HEK293 (cell line): ENCODE data around the gene CERKL.

Source experiments
- CTCF ChIA-PET: fragments of 350-600 bp; formaldehyde crosslinking; extraction: SDS; loops from one replicate; lab custom pipeline; 2021; ENCODE audit warnings: antibody characterized with exemption; lab: Yijun Ruan, JAX
- POLR2A ChIA-PET: fragments of 300-600 bp; formaldehyde crosslinking; extraction: SDS; loops from one replicate; lab custom pipeline; 2020; ENCODE audit warnings: antibody characterized with exemption, inconsistent platforms; lab: Yijun Ruan, JAX
- H3K27ac ChIP-seq: fragments of 200-500 bp; sonication (Bioruptor generic); 2 replicates; pipeline ENCODE4 v1.5.1; 2014; ENCODE audit warnings: low read depth, low read length, control low read depth, inconsistent platforms; ENCODE audit errors: extremely low read depth
- H3K36me3 ChIP-seq, 2 experiments: fragments of 200-500 bp in 1 of 2; sonication (Bioruptor generic) in 1 of 2; 1 replicate in 1 of 2; 2 replicates in 1 of 2; pipeline ENCODE4 v1.5.1; 2014 to 2017; ENCODE audit warnings: inconsistent platforms in 2 of 2, low read length in 2 of 2; ENCODE audit not compliant: control insufficient read depth in 2 of 2, insufficient read depth in 1 of 2
- H3K4me1 ChIP-seq: fragments of 200-500 bp; sonication (Bioruptor generic); 2 replicates; pipeline ENCODE4 v1.5.1; 2014; ENCODE audit warnings: mild to moderate bottlenecking, low read length, inconsistent platforms; ENCODE audit not compliant: control insufficient read depth, insufficient read depth
- H3K4me3 ChIP-seq: 2 replicates; pipeline ENCODE4 v1.5.1; 2011; ENCODE audit warnings: low read depth, mild to moderate bottlenecking, control low read depth, low read length, moderate library complexity
- H3K9me3 ChIP-seq: fragments of 200-500 bp; sonication (Bioruptor generic); 2 replicates; pipeline ENCODE4 v1.5.1; 2014; ENCODE audit warnings: low read depth, low read length, inconsistent platforms; ENCODE audit not compliant: control insufficient read depth, insufficient read depth
- BCL11A ChIP-seq: fragments of 450-650 bp; formaldehyde crosslinking; IDR thresholded peaks from 2 replicates; pipeline ENCODE4 v1.5.1; 2016; ENCODE audit warnings: low read depth, missing biosample characterization, missing genetic modification characterization
- KLF16 ChIP-seq: fragments of 450-650 bp; formaldehyde crosslinking; IDR thresholded peaks from 2 replicates; pipeline ENCODE4 v1.5.1; 2017; ENCODE audit warnings: missing biosample characterization, missing genetic modification characterization
- PBX3 ChIP-seq: sonication (generic); formaldehyde crosslinking; IDR thresholded peaks from 2 replicates; pipeline ENCODE4 v1.8.1; 2022; ENCODE audit warnings: mild to moderate bottlenecking, moderate library complexity, missing genetic modification reagents
- SCRT1 ChIP-seq: fragments of 450-650 bp; formaldehyde crosslinking; IDR thresholded peaks from 2 replicates; pipeline ENCODE4 v1.5.1; 2016; ENCODE audit warnings: missing biosample characterization, missing genetic modification characterization, borderline replicate concordance
- ZBTB11 ChIP-seq: fragments of 450-650 bp; formaldehyde crosslinking; conservative IDR thresholded peaks from 2 replicates; pipeline ENCODE4 v1.5.1; 2016; ENCODE audit warnings: low read depth, missing biosample characterization, missing genetic modification characterization
- ZBTB26 ChIP-seq: fragments of 450-650 bp; formaldehyde crosslinking; optimal IDR thresholded peaks from 2 replicates; pipeline ENCODE3; 2016; ENCODE audit warnings: missing biosample characterization, mild to moderate bottlenecking, missing genetic modification characterization
- ZBTB44 ChIP-seq: fragments of 450-650 bp; IDR thresholded peaks from 2 replicates; pipeline ENCODE4 v1.5.1; 2018; ENCODE audit warnings: missing biosample characterization, mild to moderate bottlenecking, missing genetic modification characterization
- ZBTB6 ChIP-seq: fragments of 450-650 bp; formaldehyde crosslinking; IDR thresholded peaks from 2 replicates; pipeline ENCODE4 v1.5.1; 2017; ENCODE audit warnings: missing biosample characterization, missing genetic modification characterization
- ZFP37 ChIP-seq: fragments of 450-650 bp; formaldehyde crosslinking; IDR thresholded peaks from 2 replicates; pipeline ENCODE4 v1.5.1; 2016; ENCODE audit warnings: missing biosample characterization, missing genetic modification characterization
- ZNF175 ChIP-seq: fragments of 450-650 bp; formaldehyde crosslinking; IDR thresholded peaks from 2 replicates; pipeline ENCODE4 v1.5.1; 2016; ENCODE audit warnings: missing biosample characterization, missing genetic modification characterization
- ZNF18 ChIP-seq: fragments of 450-650 bp; formaldehyde crosslinking; IDR thresholded peaks from 2 replicates; pipeline ENCODE4 v1.5.1; 2016; ENCODE audit warnings: missing biosample characterization, missing genetic modification characterization
- ZNF274 ChIP-seq, 2 experiments: fragments of 200-500 bp in 1 of 2; fragments of 450-650 bp in 1 of 2; sonication (Bioruptor generic) in 1 of 2; formaldehyde crosslinking in 1 of 2; IDR thresholded peaks; 2 replicates each; pipeline versions ENCODE4 v1.5.1 to v1.6.1; 2014 to 2016; ENCODE audit warnings: borderline replicate concordance in 1 of 2, inconsistent platforms in 1 of 2, low read length in 1 of 2, missing biosample characterization in 1 of 2, missing genetic modification characterization in 1 of 2
- ZNF521 ChIP-seq: fragments of 450-650 bp; formaldehyde crosslinking; IDR thresholded peaks from 2 replicates; pipeline ENCODE4 v1.5.1; 2017; ENCODE audit warnings: missing biosample characterization, mild to moderate bottlenecking, missing genetic modification characterization
- ZNF549 ChIP-seq: fragments of 450-650 bp; IDR thresholded peaks from 2 replicates; pipeline ENCODE4 v1.5.1; 2018; ENCODE audit warnings: missing biosample characterization, missing genetic modification characterization, mild to moderate bottlenecking, inconsistent platforms, moderate library complexity
- ZNF571 ChIP-seq: fragments of 450-650 bp; formaldehyde crosslinking; IDR thresholded peaks from 2 replicates; pipeline ENCODE4 v1.5.0; 2017; ENCODE audit warnings: missing biosample characterization, missing genetic modification characterization
- ZNF624 ChIP-seq: fragments of 450-650 bp; formaldehyde crosslinking; IDR thresholded peaks from 2 replicates; pipeline ENCODE4 v1.5.1; 2017; ENCODE audit warnings: missing biosample characterization, missing genetic modification characterization
- ZNF76 ChIP-seq: fragments of 450-650 bp; formaldehyde crosslinking; IDR thresholded peaks from 2 replicates; pipeline ENCODE4; 2016; ENCODE audit warnings: low read depth, missing biosample characterization, missing genetic modification characterization, borderline replicate concordance
- ZNF776 ChIP-seq: fragments of 450-650 bp; formaldehyde crosslinking; IDR thresholded peaks from 2 replicates; pipeline ENCODE4 v1.5.0; 2017; ENCODE audit warnings: missing biosample characterization, missing genetic modification characterization, borderline replicate concordance

CERKL gene

GRCh38 chr2:181589779-181590178 is 67.1 kb downstream of the CERKL start:
- Histone ChIP-seq H3K36me3 (no peaks in the 10 kb centered on the region), H3K27ac (no peak overlapping the region), H3K4me3 (no peak overlapping the region)
- CTCF ChIA-PET, result interaction anchor here (0.6 kb wide), 2 partner anchors 303 to 315 kb away, joined by 3 to 4 read pairs; no protein-coding TSS in a partner anchor
- TF ChIP-seq PBX3 (CRISPR knock-in tag), result no peak
- no peak for TF ChIP-seq ZBTB44 (tag by site-specific recombination)
- TF ChIP-seq SCRT1, result no peak
- TF ChIP-seq ZBTB26, result no peak
- no peak for TF ChIP-seq ZNF521
- no peak for TF ChIP-seq ZNF624 (tag by site-specific recombination)
- TF ChIP-seq KLF16 (tag by site-specific recombination), result no peak
- TF ChIP-seq ZNF175 (tag by site-specific recombination), result no peak
- TF ChIP-seq ZBTB11 (tag by site-specific recombination), result no peak
- TF ChIP-seq ZNF776 (tag by site-specific recombination), result no peak
- no peak for TF ChIP-seq ZBTB6 (tag by site-specific recombination)
- TF ChIP-seq ZNF549, result no peak
- no peak for TF ChIP-seq ZFP37 (tag by site-specific recombination)
- TF ChIP-seq BCL11A (tag by site-specific recombination), result no peak
- TF ChIP-seq ZNF571 (tag by site-specific recombination), result no peak
- TF ChIP-seq ZNF76 (tag by site-specific recombination), result no peak
- no peak for TF ChIP-seq ZNF18
- no peak for TF ChIP-seq ZNF274 (IDR thresholded peaks at IDR 0.05; ENCODE audit: low read length)
- TF ChIP-seq ZNF274 (tag by site-specific recombination; IDR thresholded peaks at IDR 0.05; ENCODE audit: borderline replicate concordance), result no peak
- TF ChIP-seq, all 188 proteins: peak for 0
- Histone ChIP-seq H3K9me3 (no peaks in the 10 kb centered on the region), H3K4me1 (peaks cover 3% of the 10 kb centered on the region; the same call in 1 of the 2 replicates)
- POLR2A ChIA-PET, result no interaction called here
